IPS-18a (cell line): ENCODE data around the gene APAF1.

Source experiments
- H3K27ac ChIP-seq: one replicate; pipeline ENCODE4 v1.5.1; 2013; ENCODE audit warnings: low read length
- H3K27me3 ChIP-seq: one replicate; pipeline ENCODE4 v1.6.1; 2013; ENCODE audit warnings: mild to moderate bottlenecking, low read length; ENCODE audit not compliant: control insufficient read depth, insufficient read depth
- H3K36me3 ChIP-seq: one replicate; pipeline ENCODE4 v1.6.1; 2013; ENCODE audit warnings: low read depth, low read length; ENCODE audit not compliant: control insufficient read depth
- H3K4me1 ChIP-seq: one replicate; pipeline ENCODE4 v1.6.1; 2013; ENCODE audit warnings: low read depth, low read length; ENCODE audit not compliant: control insufficient read depth
- H3K4me3 ChIP-seq: one replicate; pipeline ENCODE4 v1.5.1; 2013; ENCODE audit warnings: low read length
- H3K9ac ChIP-seq: one replicate; pipeline ENCODE4 v1.6.1; 2013; ENCODE audit warnings: mild to moderate bottlenecking, low read length, moderate library complexity
- H3K9me3 ChIP-seq: one replicate; pipeline ENCODE4 v1.6.1; 2013; ENCODE audit warnings: low read depth, low read length; ENCODE audit not compliant: control insufficient read depth

APAF1 gene

GRCh38 chr12:98736352-98737321 is 91.5 kb downstream of the APAF1 start:
- peaks cover 5% of the 10 kb centered on the region for H3K4me1 ChIP-seq
- H3K27ac ChIP-seq = no peak overlapping the region
- no peak overlapping the region for H3K4me3 ChIP-seq
- no peaks in the 10 kb centered on the region for H3K27me3 ChIP-seq
- H3K9me3 ChIP-seq = no peaks in the 10 kb centered on the region
- no peaks in the 10 kb centered on the region for H3K36me3 ChIP-seq
- H3K9ac ChIP-seq = no peak overlapping the region

- Histone ChIP-seq H3K36me3 (no peaks in the 10 kb centered on the region), H3K27ac (no peak overlapping the region), H3K9me3 (no peaks in the 10 kb centered on the region), H3K4me1 (peaks cover 12% of the 10 kb centered on the region), H3K4me3 (no peak overlapping the region), H3K9ac (no peak overlapping the region), H3K27me3 (no peaks in the 10 kb centered on the region)
These were observed 92.2 kb downstream of the APAF1 start for GRCh38 chr12:98737322-98737712.

GRCh38 chr12:98738002-98738401 is 92.9 kb downstream of the APAF1 start:
- Histone ChIP-seq H3K36me3 (no peaks in the 10 kb centered on the region), H3K27ac (no peak overlapping the region), H3K9me3 (no peaks in the 10 kb centered on the region), H3K4me3 (no peak overlapping the region), H3K27me3 (no peaks in the 10 kb centered on the region), H3K9ac (no peak overlapping the region), H3K4me1 (peaks cover 15% of the 10 kb centered on the region)

GRCh38 chr12:98738539-98738938 is 93.4 kb downstream of the APAF1 start:
- Histone ChIP-seq H3K9ac (no peak overlapping the region), H3K36me3 (no peaks in the 10 kb centered on the region), H3K4me3 (no peak overlapping the region)

GRCh38 chr12:98740751-98741150 is 95.7 kb downstream of the APAF1 start:
- Histone ChIP-seq H3K27ac (no peak overlapping the region), H3K27me3 (peaks cover 9% of the 10 kb centered on the region), H3K9ac (no peak overlapping the region), H3K36me3 (no peaks in the 10 kb centered on the region), H3K9me3 (no peaks in the 10 kb centered on the region), H3K4me1 (peaks cover 15% of the 10 kb centered on the region), H3K4me3 (no peak overlapping the region)

More at GRCh38 chr12:98738539-98738938, 93.4 kb downstream of the APAF1 start:
- Histone ChIP-seq H3K27me3 (no peaks in the 10 kb centered on the region), H3K27ac (no peak overlapping the region), H3K9me3 (no peaks in the 10 kb centered on the region), H3K4me1 (peaks cover 15% of the 10 kb centered on the region)

GRCh38 chr12:98741196-98741555 is 96.1 kb downstream of the APAF1 start:
- H3K36me3 ChIP-seq = no peaks in the 10 kb centered on the region
- H3K9ac ChIP-seq = no peak overlapping the region

GRCh38 chr12:98741556-98742265 is 96.6 kb downstream of the APAF1 start:
- Histone ChIP-seq H3K9ac (no peak overlapping the region), H3K4me3 (no peak overlapping the region), H3K27me3 (peaks cover 18% of the 10 kb centered on the region), H3K9me3 (no peaks in the 10 kb centered on the region), H3K36me3 (no peaks in the 10 kb centered on the region), H3K27ac (no peak overlapping the region), H3K4me1 (peaks cover 15% of the 10 kb centered on the region)

More at GRCh38 chr12:98741196-98741555, 96.1 kb downstream of the APAF1 start:
- H3K4me1 ChIP-seq = peaks cover 15% of the 10 kb centered on the region
- H3K27ac ChIP-seq = no peak overlapping the region
- H3K27me3 ChIP-seq = peaks cover 13% of the 10 kb centered on the region
- H3K4me3 ChIP-seq = no peak overlapping the region
- H3K9me3 ChIP-seq = no peaks in the 10 kb centered on the region

GRCh38 chr12:98743362-98743953 is 98.4 kb downstream of the APAF1 start:
- Histone ChIP-seq H3K27ac (no peak overlapping the region), H3K4me3 (no peak overlapping the region), H3K9me3 (no peaks in the 10 kb centered on the region), H3K4me1 (peaks cover 15% of the 10 kb centered on the region), H3K27me3 (peaks cover 21% of the 10 kb centered on the region), H3K36me3 (no peaks in the 10 kb centered on the region), H3K9ac (no peak overlapping the region)

GRCh38 chr12:98744680-98745079 is 99.6 kb downstream of the APAF1 start:
- no peak overlapping the region for H3K9ac ChIP-seq
- no peak overlapping the region for H3K27ac ChIP-seq
- no peaks in the 10 kb centered on the region for H3K9me3 ChIP-seq
- no peak overlapping the region for H3K4me3 ChIP-seq
- peaks cover 21% of the 10 kb centered on the region for H3K27me3 ChIP-seq
- H3K36me3 ChIP-seq = no peaks in the 10 kb centered on the region
- H3K4me1 ChIP-seq = peaks cover 15% of the 10 kb centered on the region

GRCh38 chr12:98745578-98746391 is 100.7 kb downstream of the APAF1 start:
- peak overlapping the region; percentile 52 for H3K4me3 ChIP-seq
- H3K9me3 ChIP-seq = no peaks in the 10 kb centered on the region
- H3K9ac ChIP-seq = no peak overlapping the region

GRCh38 chr12:98748463-98748862 is 103.4 kb downstream of the APAF1 start:
- Histone ChIP-seq H3K27me3 (peaks cover 21% of the 10 kb centered on the region), H3K9ac (no peak overlapping the region), H3K4me3 (no peak overlapping the region), H3K27ac (no peak overlapping the region), H3K9me3 (no peaks in the 10 kb centered on the region), H3K36me3 (no peaks in the 10 kb centered on the region), H3K4me1 (no peaks in the 10 kb centered on the region)

More at GRCh38 chr12:98745578-98746391, 100.7 kb downstream of the APAF1 start:
- Histone ChIP-seq H3K27ac (no peak overlapping the region), H3K4me1 (peaks cover 15% of the 10 kb centered on the region), H3K36me3 (no peaks in the 10 kb centered on the region), H3K27me3 (peaks cover 21% of the 10 kb centered on the region)
